Glomerular visceral epithelial cell (primary cell): ENCODE results near the gene TEX22.

Experiments
- DNase-seq: peaks from one replicate; pipeline ENCODE4 v3.0.0-alpha.2; 2016; ENCODE audit errors: extremely low spot score

The TEX22 gene

GRCh38 chr14:105439710-105440553, 41.6 kb downstream of the TEX22 start:
- DNase-seq = no peak

GRCh38 chr14:105440554-105440900, 42.2 kb downstream of the TEX22 start:
- DNase-seq = no peak

GRCh38 chr14:105440992-105441391, 42.7 kb downstream of the TEX22 start:
- no peak for DNase-seq

GRCh38 chr14:105442125-105442524, 43.8 kb downstream of the TEX22 start:
- DNase-seq = no peak

GRCh38 chr14:105442834-105443233, 44.5 kb downstream of the TEX22 start:
- DNase-seq = no peak

GRCh38 chr14:105444859-105445258, 46.5 kb downstream of the TEX22 start:
- DNase-seq = no peak

GRCh38 chr14:105445290-105445689, 47.0 kb downstream of the TEX22 start:
- DNase-seq = no peak

GRCh38 chr14:105445901-105446845, 47.8 kb downstream of the TEX22 start:
- no peak for DNase-seq

GRCh38 chr14:105446971-105447370, 48.6 kb downstream of the TEX22 start:
- no peak for DNase-seq

- no peak for DNase-seq
Measured at GRCh38 chr14:105447651-105448640, 49.6 kb downstream of the TEX22 start.

- peak; percentile 43 for DNase-seq
Measured at GRCh38 chr14:105448706-105449111, 50.4 kb downstream of the TEX22 start.

GRCh38 chr14:105449276-105450122, 51.2 kb downstream of the TEX22 start:
- DNase-seq = no peak

- no peak for DNase-seq
Measured at GRCh38 chr14:105450123-105450505, 51.8 kb downstream of the TEX22 start.

- no peak for DNase-seq
Measured at GRCh38 chr14:105450864-105451720, 52.8 kb downstream of the TEX22 start.

- DNase-seq = no peak
Measured at GRCh38 chr14:105452963-105453362, 54.6 kb downstream of the TEX22 start.

- DNase-seq = no peak
Measured at GRCh38 chr14:105453847-105454246, 55.5 kb downstream of the TEX22 start.

- DNase-seq = no peak
Measured at GRCh38 chr14:105455086-105455640, 56.8 kb downstream of the TEX22 start.

- DNase-seq = no peak
Measured at GRCh38 chr14:105455766-105456660, 57.7 kb downstream of the TEX22 start.
